ENCODE data around the gene PLXNB3. TPM values are rescaled to one million over a fixed set of nuclear protein-coding genes. Genes with fewer than 3 reads are reported as not detected.

Gene PLXNB3
- total and polyA plus RNA-seq, 7 donors: 0.60 to 50.1 (median 11.2) TPM; not detected in 1

- Histone ChIP-seq H3K9me3 (no peaks in the 10 kb centered on the region), H3K27ac (peak overlapping the region in 3 of 4 donors; percentile 85 to 91 (median 88)), H3K4me1 (peaks cover 0 to 32% (median 29%) of the 10 kb centered on the region in 4 donors), H3K27me3 (peaks cover 0 to 3% (median 0%) of the 10 kb centered on the region in 3 donors), H3K36me3 (peaks cover 0 to 29% (median 3%) of the 10 kb centered on the region in 4 donors), H3K4me3 (no peak overlapping the region)
- WGBS, 2 donors: 86 to 96% methylated on average over 14 of the region's 14 CpGs
- DNase-seq: no peak
- intact Hi-C loops (cut with DNase I): loop anchor here (5.0 kb wide), 1 partner anchor 149 kb away; no protein-coding TSS in a partner anchor
- no peak for TF ChIP-seq EP300 (IDR thresholded peaks at IDR 0.05)
- TF ChIP-seq CTCF (IDR thresholded peaks at IDR 0.05): no peak
- TF ChIP-seq POLR2AphosphoS5 (IDR thresholded peaks at IDR 0.05): no peak
- no peak for TF ChIP-seq POLR2A (IDR thresholded peaks at IDR 0.05)
These were observed 18.8 kb downstream of the PLXNB3 start for GRCh38 chrX:153782871-153783270.

GRCh38 chrX:153783378-153784013 lies 19.4 kb downstream of the PLXNB3 start:
- 80 to 89% methylated on average over 24 of the region's 24 CpGs for WGBS, 2 donors
- Histone ChIP-seq H3K9me3 (no peaks in the 10 kb centered on the region), H3K4me1 (peaks cover 0 to 32% (median 29%) of the 10 kb centered on the region in 4 donors), H3K27ac (peak overlapping the region in 1 of 4 donors; percentile 91), H3K27me3 (peaks cover 0 to 2% (median 0%) of the 10 kb centered on the region in 3 donors), H3K36me3 (peaks cover 0 to 32% (median 3%) of the 10 kb centered on the region in 4 donors), H3K4me3 (no peak overlapping the region)
- TF ChIP-seq CTCF (IDR thresholded peaks at IDR 0.05) (no peak), POLR2A (IDR thresholded peaks at IDR 0.05) (no peak), EP300 (IDR thresholded peaks at IDR 0.05) (no peak), POLR2AphosphoS5 (IDR thresholded peaks at IDR 0.05) (no peak)
- intact Hi-C loops (cut with DNase I): loop anchor here (5.0 kb wide), 1 partner anchor 149 kb away; no protein-coding TSS in a partner anchor
- DNase-seq: no peak

- Histone ChIP-seq H3K36me3 (peaks cover 0 to 40% (median 3%) of the 10 kb centered on the region in 4 donors), H3K4me3 (no peak overlapping the region), H3K4me1 (peaks cover 0 to 32% (median 29%) of the 10 kb centered on the region in 4 donors), H3K27ac (no peak overlapping the region), H3K9me3 (no peaks in the 10 kb centered on the region), H3K27me3 (no peaks in the 10 kb centered on the region)
- no peak for DNase-seq
- intact Hi-C loops (cut with DNase I): loop anchor here (5.0 kb wide), 1 partner anchor 148 kb away; no protein-coding TSS in a partner anchor
- WGBS, 2 donors: 92 to 94% methylated on average over 27 of the region's 27 CpGs
- no peak for TF ChIP-seq POLR2AphosphoS5 (IDR thresholded peaks at IDR 0.05)
- TF ChIP-seq CTCF (IDR thresholded peaks at IDR 0.05): no peak
- no peak for TF ChIP-seq EP300 (IDR thresholded peaks at IDR 0.05)
- TF ChIP-seq POLR2A (IDR thresholded peaks at IDR 0.05): no peak
These were observed 20.4 kb downstream of the PLXNB3 start for GRCh38 chrX:153784325-153784967.

- no peak for DNase-seq
- Histone ChIP-seq H3K9me3 (no peaks in the 10 kb centered on the region), H3K27me3 (no peaks in the 10 kb centered on the region), H3K4me3 (no peak overlapping the region), H3K27ac (no peak overlapping the region), H3K36me3 (peaks cover 0 to 48% (median 3%) of the 10 kb centered on the region in 4 donors), H3K4me1 (peaks cover 0 to 17% (median 11%) of the 10 kb centered on the region in 4 donors)
- 89 to 90% methylated on average over 15 of the region's 15 CpGs for WGBS, 2 donors
- TF ChIP-seq EP300 (IDR thresholded peaks at IDR 0.05): no peak
- no peak for TF ChIP-seq POLR2AphosphoS5 (IDR thresholded peaks at IDR 0.05)
- TF ChIP-seq POLR2A (IDR thresholded peaks at IDR 0.05): no peak
- intact Hi-C loops (cut with DNase I): no loop called here
These were observed 22.6 kb downstream of the PLXNB3 start for GRCh38 chrX:153786669-153787068.

GRCh38 chrX:153789654-153790053 lies 25.6 kb downstream of the PLXNB3 start:
- intact Hi-C loops (cut with DNase I): loop anchor here (5.0 kb wide), 1 partner anchor 138 kb away; the partner anchor contains the start of gene ARHGAP4
- no peaks in the 10 kb centered on the region for H3K27me3 ChIP-seq
- WGBS, 2 donors: 95 to 96% methylated on average over 12 of the region's 12 CpGs

More at GRCh38 chrX:153789654-153790053, 25.6 kb downstream of the PLXNB3 start:
- Histone ChIP-seq H3K27ac (no peak overlapping the region), H3K4me1 (peaks cover 0 to 18% (median 16%) of the 10 kb centered on the region in 4 donors), H3K36me3 (peaks cover 0 to 48% (median 3%) of the 10 kb centered on the region in 4 donors), H3K9me3 (no peaks in the 10 kb centered on the region), H3K4me3 (no peak overlapping the region)
- DNase-seq: no peak
- TF ChIP-seq POLR2A (IDR thresholded peaks at IDR 0.05) (no peak), CTCF (IDR thresholded peaks at IDR 0.05) (no peak)
